Gastroesophageal sphincter (tissue), 3 donors: ENCODE results near the gene MAP3K3.

Source experiments
- EP300 ChIP-seq: sonication (generic); formaldehyde crosslinking; IDR thresholded peaks from one replicate; pipeline ENCODE4 v1.6.1; 2017; ENCODE audit warnings: antibody characterized with exemption, mild to moderate bottlenecking
- POLR2A ChIP-seq, 2 donors: fragments of 450-650 bp; IDR thresholded peaks; one replicate each; pipeline ENCODE4 v1.6.1; 2017; ENCODE audit warnings: antibody characterized with exemption in 2 of 2, mild to moderate bottlenecking in 2 of 2, moderate library complexity in 1 of 2
- POLR2AphosphoS5 ChIP-seq: sonication (generic); formaldehyde crosslinking; IDR thresholded peaks from one replicate; pipeline ENCODE4 v1.6.1; 2017; ENCODE audit warnings: antibody characterized with exemption
- TF ChIP-seq, protein P1 (sequence below), 4 experiments: fragments of 200-600 bp in 2 of 4; fragments of 450-650 bp in 2 of 4; sonication (generic) in 1 of 4; IDR thresholded peaks; one replicate each; pipeline ENCODE4 v1.5.1; 2017 to 2019; ENCODE audit warnings: antibody characterized with exemption in 4 of 4, mild to moderate bottlenecking in 2 of 4, moderate library complexity in 2 of 4

- TF ChIP-seq, protein P1, sequence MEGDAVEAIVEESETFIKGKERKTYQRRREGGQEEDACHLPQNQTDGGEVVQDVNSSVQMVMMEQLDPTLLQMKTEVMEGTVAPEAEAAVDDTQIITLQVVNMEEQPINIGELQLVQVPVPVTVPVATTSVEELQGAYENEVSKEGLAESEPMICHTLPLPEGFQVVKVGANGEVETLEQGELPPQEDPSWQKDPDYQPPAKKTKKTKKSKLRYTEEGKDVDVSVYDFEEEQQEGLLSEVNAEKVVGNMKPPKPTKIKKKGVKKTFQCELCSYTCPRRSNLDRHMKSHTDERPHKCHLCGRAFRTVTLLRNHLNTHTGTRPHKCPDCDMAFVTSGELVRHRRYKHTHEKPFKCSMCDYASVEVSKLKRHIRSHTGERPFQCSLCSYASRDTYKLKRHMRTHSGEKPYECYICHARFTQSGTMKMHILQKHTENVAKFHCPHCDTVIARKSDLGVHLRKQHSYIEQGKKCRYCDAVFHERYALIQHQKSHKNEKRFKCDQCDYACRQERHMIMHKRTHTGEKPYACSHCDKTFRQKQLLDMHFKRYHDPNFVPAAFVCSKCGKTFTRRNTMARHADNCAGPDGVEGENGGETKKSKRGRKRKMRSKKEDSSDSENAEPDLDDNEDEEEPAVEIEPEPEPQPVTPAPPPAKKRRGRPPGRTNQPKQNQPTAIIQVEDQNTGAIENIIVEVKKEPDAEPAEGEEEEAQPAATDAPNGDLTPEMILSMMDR (IDR thresholded peaks at IDR 0.05) = peak in 1 of 4 experiments; percentile 23
- TF ChIP-seq POLR2A (IDR thresholded peaks at IDR 0.05) = peak; percentile 61 to 62
- TF ChIP-seq EP300 = no peak
- peak; percentile 76 for TF ChIP-seq POLR2AphosphoS5
Observed at GRCh38 chr17:63600569-63601438, 21.4 kb upstream of the MAP3K3 start, which contains the start of gene TACO1.
